Tibial artery (tissue), 4 donors: ENCODE measurements around the gene BRSK2.

Experiments used
- DNase-seq, 2 donors: peaks; one replicate each; pipeline ENCODE4 v3.0.0-alpha.2; 2019
- H3K27ac ChIP-seq, 2 donors: fragments of 200-600 bp; sonication (generic) in 1 of 2; 1 replicate in 1 of 2; 2 replicates in 1 of 2; pipeline ENCODE4 v1.5.1; 2018 to 2019; ENCODE audit warnings: mild to moderate bottlenecking in 1 of 2
- H3K27me3 ChIP-seq, 2 donors: fragments of 200-600 bp; sonication (generic) in 1 of 2; one replicate each; pipeline versions ENCODE4 v1.5.1 to v1.6.0; 2016 to 2019
- H3K36me3 ChIP-seq, 3 donors: fragments of 200-600 bp; sonication (generic) in 2 of 3; one replicate each; pipeline ENCODE4 v1.5.1; 2016 to 2019; ENCODE audit warnings: mild to moderate bottlenecking in 2 of 3
- H3K4me1 ChIP-seq, 4 donors: fragments of 200-600 bp; sonication (generic) in 2 of 4; 1 replicate in 3 of 4; 2 replicates in 1 of 4; pipeline ENCODE4 v1.5.1; 2016 to 2019
- H3K4me3 ChIP-seq, 2 donors: fragments of 200-600 bp; sonication (generic) in 1 of 2; 1 replicate in 1 of 2; 2 replicates in 1 of 2; pipeline ENCODE4 v1.5.1; 2018 to 2019; ENCODE audit warnings: mild to moderate bottlenecking in 2 of 2
- H3K9me3 ChIP-seq, 3 donors: fragments of 200-600 bp; sonication (generic) in 1 of 3; one replicate each; pipeline ENCODE4 v1.5.1; 2016 to 2019
- CTCF ChIP-seq, 2 experiments: fragments of 200-600 bp in 1 of 2; fragments of 450-650 bp in 1 of 2; IDR thresholded peaks; one replicate each; pipeline ENCODE4 v1.5.1; 2017 to 2019; ENCODE audit warnings: antibody characterized with exemption in 2 of 2, mild to moderate bottlenecking in 1 of 2, moderate library complexity in 1 of 2
- intact Hi-C: fragments of 100-400 bp; cut with DNase I; formaldehyde crosslinking; loops from one replicate; pipeline ENCODE4 v1.15.0; 2023; ENCODE audit warnings: low total_unique reads

Gene BRSK2

GRCh38 chr11:1398528-1399235, 8.9 kb downstream of the BRSK2 start:
- Histone ChIP-seq H3K27ac (no peak overlapping the region), H3K9me3 (no peaks in the 10 kb centered on the region), H3K27me3 (peaks cover 0 to 89% of the 10 kb centered on the region in 2 donors), H3K36me3 (no peaks in the 10 kb centered on the region), H3K4me1 (no peaks in the 10 kb centered on the region), H3K4me3 (no peak overlapping the region)
- intact Hi-C loops = no loop called here
- DNase-seq = no peak
- no peak for TF ChIP-seq CTCF (IDR thresholded peaks at IDR 0.05)

- Histone ChIP-seq H3K9me3 (no peaks in the 10 kb centered on the region), H3K4me1 (no peaks in the 10 kb centered on the region), H3K36me3 (no peaks in the 10 kb centered on the region), H3K27me3 (peaks cover 0 to 98% of the 10 kb centered on the region in 2 donors), H3K4me3 (no peak overlapping the region), H3K27ac (no peak overlapping the region)
- DNase-seq = no peak
- TF ChIP-seq CTCF (IDR thresholded peaks at IDR 0.05) = no peak
- intact Hi-C loops = no loop called here
Observed at GRCh38 chr11:1399386-1400316, 9.9 kb downstream of the BRSK2 start.

GRCh38 chr11:1400317-1401170, 10.8 kb downstream of the BRSK2 start:
- DNase-seq = no peak
- H3K9me3 ChIP-seq = no peaks in the 10 kb centered on the region
- no peaks in the 10 kb centered on the region for H3K36me3 ChIP-seq
- no peak overlapping the region for H3K4me3 ChIP-seq
- H3K27ac ChIP-seq = no peak overlapping the region
- TF ChIP-seq CTCF (IDR thresholded peaks at IDR 0.05) = no peak
- H3K4me1 ChIP-seq = no peaks in the 10 kb centered on the region
- peaks cover 0 to 99% of the 10 kb centered on the region in 2 donors for H3K27me3 ChIP-seq
- intact Hi-C loops = no loop called here

- intact Hi-C loops = no loop called here
- no peaks in the 10 kb centered on the region for H3K4me1 ChIP-seq
- H3K9me3 ChIP-seq = no peaks in the 10 kb centered on the region
- peaks cover 0 to 98% of the 10 kb centered on the region in 2 donors for H3K27me3 ChIP-seq
- no peaks in the 10 kb centered on the region for H3K36me3 ChIP-seq
- DNase-seq = no peak
- TF ChIP-seq CTCF (IDR thresholded peaks at IDR 0.05) = no peak
- H3K4me3 ChIP-seq = no peak overlapping the region
- no peak overlapping the region for H3K27ac ChIP-seq
Observed at GRCh38 chr11:1401171-1401445, 11.4 kb downstream of the BRSK2 start.

GRCh38 chr11:1401656-1402221, 12.0 kb downstream of the BRSK2 start:
- Histone ChIP-seq H3K9me3 (no peaks in the 10 kb centered on the region), H3K4me1 (no peaks in the 10 kb centered on the region), H3K27ac (no peak overlapping the region), H3K36me3 (no peaks in the 10 kb centered on the region), H3K27me3 (peaks cover 0 to 96% of the 10 kb centered on the region in 2 donors), H3K4me3 (no peak overlapping the region)
- peak in 1 of 2 donors; percentile 39 for DNase-seq
- intact Hi-C loops = no loop called here
- no peak for TF ChIP-seq CTCF (IDR thresholded peaks at IDR 0.05)
